ENCODE results near the gene CYP4V2. TPM values are rescaled to one million over a fixed set of nuclear protein-coding genes. Genes with fewer than 3 reads are reported as not detected.

The CYP4V2 gene
- total RNA-seq, 2 donors from 2014 or later = 18.9 to 37.7 TPM

GRCh38 chr4:186221624-186222023 lies 30.3 kb downstream of the CYP4V2 start:
- no peak for DNase-seq (ENCODE audit: low spot score)
- Histone ChIP-seq H3K9me3 (peaks cover 0 to 13% of the 10 kb centered on the region in 2 donors), H3K27me3 (no peaks in the 10 kb centered on the region), H3K36me3 (no peaks in the 10 kb centered on the region), H3K4me3 (no peak overlapping the region), H3K27ac (no peak overlapping the region), H3K4me1 (peaks cover 0 to 5% of the 10 kb centered on the region in 2 donors)
- no peak for TF ChIP-seq CTCF (IDR thresholded peaks at IDR 0.05)

- Histone ChIP-seq H3K27me3 (no peaks in the 10 kb centered on the region), H3K9me3 (peaks cover 0 to 13% of the 10 kb centered on the region in 2 donors), H3K36me3 (no peaks in the 10 kb centered on the region), H3K27ac (no peak overlapping the region), H3K4me1 (no peaks in the 10 kb centered on the region), H3K4me3 (no peak overlapping the region)
- no peak for DNase-seq (ENCODE audit: low spot score)
- no peak for TF ChIP-seq CTCF (IDR thresholded peaks at IDR 0.05)
Measured at GRCh38 chr4:186225848-186226247, 34.5 kb downstream of the CYP4V2 start.

- DNase-seq (ENCODE audit: low spot score) = no peak
- H3K27me3 ChIP-seq = no peaks in the 10 kb centered on the region
- no peak for TF ChIP-seq CTCF (IDR thresholded peaks at IDR 0.05)
- no peaks in the 10 kb centered on the region for H3K36me3 ChIP-seq
- H3K9me3 ChIP-seq = peaks cover 0 to 13% of the 10 kb centered on the region in 2 donors
- H3K4me3 ChIP-seq = no peak overlapping the region
- no peak overlapping the region for H3K27ac ChIP-seq
- no peaks in the 10 kb centered on the region for H3K4me1 ChIP-seq
Measured at GRCh38 chr4:186226521-186227189, 35.3 kb downstream of the CYP4V2 start.

DNA sequence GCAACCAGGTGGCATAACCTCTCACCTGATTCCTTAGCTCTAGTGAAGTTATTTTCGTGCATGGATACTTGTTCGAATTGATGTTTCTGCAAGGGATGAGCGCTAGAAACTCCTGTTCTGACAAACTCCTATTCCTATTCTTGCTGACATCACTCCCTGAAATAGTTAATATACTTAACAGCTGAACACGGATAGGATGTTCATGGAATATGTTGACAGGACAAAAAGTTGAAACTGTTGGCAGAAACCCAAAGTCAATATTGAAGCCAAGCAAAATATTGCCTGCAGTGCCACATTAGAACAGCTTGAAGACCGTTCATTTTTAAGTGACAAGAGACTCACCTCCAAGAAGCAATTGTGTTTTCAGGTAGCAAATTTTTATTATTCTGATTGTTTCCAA lies 35.9 kb downstream of the CYP4V2 start, which contains the start of gene KLKB1:
Gene KLKB1, plus strand, starts transcription at position 287 of the 400 bp plus-strand sequence. CDS start 689 bp downstream, outside the sequence.
- no peaks in the 10 kb centered on the region for H3K4me1 ChIP-seq
- no peak within 1 kb of the TSS for H3K4me3 ChIP-seq
- no peak for TF ChIP-seq CTCF (IDR thresholded peaks at IDR 0.05)

GRCh38 chr4:186227744-186228513 lies 36.6 kb downstream of the CYP4V2 start:
- DNase-seq (ENCODE audit: low spot score) = no peak
- TF ChIP-seq CTCF (IDR thresholded peaks at IDR 0.05) = no peak
- H3K4me3 ChIP-seq = no peak overlapping the region
- no peak overlapping the region for H3K27ac ChIP-seq
- H3K36me3 ChIP-seq = no peaks in the 10 kb centered on the region
- H3K9me3 ChIP-seq = peaks cover 0 to 13% of the 10 kb centered on the region in 2 donors
- H3K27me3 ChIP-seq = no peaks in the 10 kb centered on the region
- no peaks in the 10 kb centered on the region for H3K4me1 ChIP-seq

More for the DNA sequence above, 35.9 kb downstream of the CYP4V2 start, which contains the start of gene KLKB1:
- H3K27me3 ChIP-seq = no peaks in the 10 kb centered on the region
- no peak for DNase-seq (ENCODE audit: low spot score)
- H3K9me3 ChIP-seq = peaks cover 0 to 13% of the 10 kb centered on the region in 2 donors
- no peaks in the 10 kb centered on the region for H3K36me3 ChIP-seq
- no peak within 1 kb of the TSS for H3K27ac ChIP-seq
